ENCODE measurements around the gene NAE1. TPM values are rescaled to one million over a fixed set of nuclear protein-coding genes. Genes with fewer than 3 reads are reported as not detected.

The NAE1 gene
- total RNA-seq, 1 donor: 91.1 TPM

DNA sequence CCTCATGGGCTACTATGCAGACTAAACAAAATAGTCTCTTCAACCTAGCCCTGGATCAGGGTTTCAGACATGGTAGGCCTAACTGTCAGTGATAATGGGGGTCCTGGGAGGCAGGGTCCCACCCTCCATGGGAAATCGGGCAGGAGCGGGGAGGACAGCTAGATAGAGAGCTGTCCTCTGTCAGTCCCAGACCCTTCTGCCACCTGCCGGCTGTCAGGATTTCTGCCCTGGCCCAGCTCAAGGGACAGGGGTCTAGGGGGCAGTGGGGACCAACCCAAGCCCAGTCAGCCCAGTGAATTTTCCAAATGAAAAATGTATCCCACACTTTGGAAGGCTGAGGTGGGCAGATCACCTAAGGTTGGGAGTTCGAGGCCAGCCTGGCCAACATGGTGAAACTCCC lies 18.8 kb upstream of the NAE1 start:
- DNase-seq (ENCODE audit: low read depth): no peak
- H3K4me3 ChIP-seq (ENCODE audit: low read depth, low read length): no peak overlapping the region
- TF ChIP-seq, protein P1, sequence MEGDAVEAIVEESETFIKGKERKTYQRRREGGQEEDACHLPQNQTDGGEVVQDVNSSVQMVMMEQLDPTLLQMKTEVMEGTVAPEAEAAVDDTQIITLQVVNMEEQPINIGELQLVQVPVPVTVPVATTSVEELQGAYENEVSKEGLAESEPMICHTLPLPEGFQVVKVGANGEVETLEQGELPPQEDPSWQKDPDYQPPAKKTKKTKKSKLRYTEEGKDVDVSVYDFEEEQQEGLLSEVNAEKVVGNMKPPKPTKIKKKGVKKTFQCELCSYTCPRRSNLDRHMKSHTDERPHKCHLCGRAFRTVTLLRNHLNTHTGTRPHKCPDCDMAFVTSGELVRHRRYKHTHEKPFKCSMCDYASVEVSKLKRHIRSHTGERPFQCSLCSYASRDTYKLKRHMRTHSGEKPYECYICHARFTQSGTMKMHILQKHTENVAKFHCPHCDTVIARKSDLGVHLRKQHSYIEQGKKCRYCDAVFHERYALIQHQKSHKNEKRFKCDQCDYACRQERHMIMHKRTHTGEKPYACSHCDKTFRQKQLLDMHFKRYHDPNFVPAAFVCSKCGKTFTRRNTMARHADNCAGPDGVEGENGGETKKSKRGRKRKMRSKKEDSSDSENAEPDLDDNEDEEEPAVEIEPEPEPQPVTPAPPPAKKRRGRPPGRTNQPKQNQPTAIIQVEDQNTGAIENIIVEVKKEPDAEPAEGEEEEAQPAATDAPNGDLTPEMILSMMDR (IDR thresholded peaks at IDR 0.05; ENCODE audit: insufficient read depth, low read depth, low read length): no peak

DNA sequence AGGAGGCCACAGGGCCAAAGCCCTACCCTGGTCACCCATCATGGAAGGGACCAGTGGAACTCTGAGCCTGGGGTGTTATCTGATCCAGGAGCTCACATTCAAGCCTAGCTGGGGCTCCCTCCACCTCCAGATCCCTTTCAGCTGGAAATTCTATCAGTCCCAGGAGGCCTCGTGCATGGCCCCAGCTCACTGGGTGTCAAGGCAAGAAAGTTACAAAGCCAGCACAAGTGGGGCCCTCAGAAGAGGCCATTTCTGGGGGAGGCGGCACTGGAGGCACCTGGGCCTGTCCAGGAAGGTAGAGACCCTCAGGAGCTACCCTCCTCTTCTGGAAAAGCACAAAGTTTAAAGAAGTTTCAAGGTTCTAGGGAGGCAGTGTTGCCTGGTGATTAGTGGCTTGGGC lies 18.2 kb upstream of the NAE1 start:
- TF ChIP-seq, protein P1 (IDR thresholded peaks at IDR 0.05; ENCODE audit: insufficient read depth, low read depth, low read length): no peak
- H3K4me3 ChIP-seq (ENCODE audit: low read depth, low read length): no peak overlapping the region
- DNase-seq (ENCODE audit: low read depth): no peak

DNA sequence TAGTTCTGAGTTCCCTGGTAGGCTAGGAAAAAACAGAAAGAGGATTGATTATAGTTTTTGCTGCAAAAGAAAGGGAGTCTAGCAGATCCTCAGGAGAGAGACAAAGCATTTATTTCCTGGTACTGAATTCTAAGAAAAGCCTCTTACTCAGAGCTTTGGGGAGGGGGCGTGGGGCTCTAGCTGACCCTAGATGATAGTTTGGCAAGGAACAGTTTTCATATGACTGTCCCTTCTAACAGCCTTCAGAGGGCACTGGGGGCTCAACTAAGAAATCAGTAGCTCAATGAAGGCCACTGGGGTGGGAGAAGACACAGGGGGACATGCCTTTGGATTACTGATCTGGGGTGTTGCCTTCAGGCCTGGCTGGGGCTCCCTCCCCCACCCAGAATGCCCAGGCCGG lies 17.4 kb upstream of the NAE1 start:
- H3K4me3 ChIP-seq (ENCODE audit: low read depth, low read length): no peak overlapping the region
- TF ChIP-seq, protein P1 (IDR thresholded peaks at IDR 0.05; ENCODE audit: insufficient read depth, low read depth, low read length): no peak
- no peak for DNase-seq (ENCODE audit: low read depth)

DNA sequence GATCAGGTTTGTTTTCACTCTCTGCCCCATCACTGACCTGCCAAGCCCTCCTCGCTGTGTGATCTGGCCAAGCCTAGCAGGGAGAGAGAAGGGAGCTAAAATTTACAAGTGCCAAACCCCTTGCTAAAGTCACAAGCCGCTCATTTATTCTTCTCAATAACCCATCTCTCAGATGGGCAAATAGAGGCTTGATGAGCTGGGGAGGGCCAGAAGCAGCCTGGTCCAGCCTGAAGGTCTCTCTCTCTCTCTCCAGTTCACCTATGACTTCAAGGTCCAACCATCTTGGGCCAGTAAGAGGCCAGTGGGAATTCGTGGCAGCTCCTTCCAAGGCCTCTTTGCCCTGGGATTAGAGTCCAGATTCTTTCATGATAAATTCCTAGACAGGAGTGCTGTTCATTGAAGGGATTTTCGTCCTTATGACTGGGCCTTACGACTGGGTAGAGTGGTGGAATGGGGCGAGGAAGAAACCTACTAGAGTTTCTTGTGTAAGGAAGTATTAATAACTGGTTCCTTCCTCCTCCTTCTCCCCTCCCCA lies 16.8 kb upstream of the NAE1 start:
- DNase-seq (ENCODE audit: low read depth): no peak
- no peak overlapping the region for H3K4me3 ChIP-seq (ENCODE audit: low read depth, low read length)
- TF ChIP-seq, protein P1 (IDR thresholded peaks at IDR 0.05; ENCODE audit: insufficient read depth, low read depth, low read length): no peak

DNA sequence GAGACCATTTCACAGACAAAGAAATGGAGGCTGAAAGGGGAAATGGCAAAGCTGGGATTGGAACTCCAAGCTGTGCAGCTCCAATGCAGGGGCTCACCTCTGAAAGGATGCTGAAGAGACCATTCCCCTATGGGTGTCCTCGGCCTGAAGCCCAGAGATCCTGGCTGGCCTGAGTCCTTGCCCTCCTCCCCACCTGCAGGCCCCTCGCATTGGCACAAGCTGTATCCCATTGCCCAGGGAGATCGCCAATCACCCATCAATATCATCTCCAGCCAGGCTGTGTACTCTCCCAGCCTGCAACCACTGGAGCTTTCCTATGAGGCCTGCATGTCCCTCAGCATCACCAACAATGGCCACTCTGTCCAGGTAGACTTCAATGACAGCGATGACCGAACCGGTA lies 16.1 kb upstream of the NAE1 start:
- TF ChIP-seq, protein P1 (IDR thresholded peaks at IDR 0.05; ENCODE audit: insufficient read depth, low read depth, low read length): no peak
- no peak for DNase-seq (ENCODE audit: low read depth)

DNA sequence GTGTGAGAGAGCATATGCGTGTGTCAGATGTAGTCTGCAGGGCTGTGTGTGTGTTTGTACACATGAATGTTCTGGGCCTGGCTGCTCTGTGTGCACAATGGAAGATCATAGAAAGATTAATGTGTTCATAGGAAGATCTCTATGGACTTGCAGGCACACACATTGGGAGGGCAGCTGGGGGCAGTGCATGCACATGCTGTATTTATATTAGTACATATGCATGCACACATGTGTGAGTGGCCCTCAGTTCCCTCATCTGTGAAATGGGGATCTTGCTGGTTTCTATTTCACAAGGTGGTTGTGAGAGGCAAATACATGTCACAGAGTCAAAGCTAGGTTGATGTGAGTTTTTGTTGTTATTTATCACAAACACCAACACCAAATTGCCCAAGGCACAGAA lies 15.5 kb upstream of the NAE1 start:
- no peak for DNase-seq (ENCODE audit: low read depth)
- TF ChIP-seq, protein P1 (IDR thresholded peaks at IDR 0.05; ENCODE audit: insufficient read depth, low read depth, low read length): no peak
- H3K4me3 ChIP-seq (ENCODE audit: low read depth, low read length): no peak overlapping the region

More for the DNA sequence above, 16.1 kb upstream of the NAE1 start:
- no peak overlapping the region for H3K4me3 ChIP-seq (ENCODE audit: low read depth, low read length)

DNA sequence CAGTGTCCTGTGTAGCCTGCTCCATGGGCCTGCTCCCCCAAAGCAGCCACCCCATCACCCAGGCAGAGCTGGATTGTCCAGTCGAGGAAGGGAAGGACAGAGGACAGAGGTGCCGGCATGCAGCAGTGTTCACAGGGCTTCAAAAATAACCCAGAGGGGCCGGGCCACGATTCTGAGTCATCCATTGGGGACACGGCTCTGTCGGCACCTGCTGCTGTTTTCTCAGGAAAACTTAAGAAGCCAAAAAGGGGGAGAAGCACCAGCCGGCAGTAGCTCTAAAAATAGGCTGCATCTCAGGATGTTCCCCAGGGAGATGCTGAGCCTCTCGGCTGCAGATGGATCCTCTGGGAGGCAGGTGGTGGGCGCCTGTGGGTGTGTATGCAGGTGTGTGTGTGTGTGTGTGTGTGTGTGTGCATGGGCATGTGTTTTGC lies 15.0 kb upstream of the NAE1 start:
- DNase-seq (ENCODE audit: low read depth): no peak
- TF ChIP-seq, protein P1 (IDR thresholded peaks at IDR 0.05; ENCODE audit: insufficient read depth, low read depth, low read length): no peak
- no peak overlapping the region for H3K4me3 ChIP-seq (ENCODE audit: low read depth, low read length)
